ENCODE measurements around the gene CEP76.
"Not testable (repeated sequence)": the region's sequence is repeated elsewhere in the genome, so short reads cannot be mapped to it uniquely, and the experiment has no call there.

CEP76 gene

GRCh38 chr18:12643756-12644155, 58.8 kb downstream of the CEP76 start:
- not testable (repeated sequence) for DNase-seq (ENCODE audit: low spot score)

- no peak for DNase-seq (ENCODE audit: low spot score)
Measured at GRCh38 chr18:12640881-12641200, 61.7 kb downstream of the CEP76 start.

- peak; percentile 23 for DNase-seq (ENCODE audit: low spot score)
Measured at GRCh38 chr18:12639990-12640880, 62.3 kb downstream of the CEP76 start.

DNA sequence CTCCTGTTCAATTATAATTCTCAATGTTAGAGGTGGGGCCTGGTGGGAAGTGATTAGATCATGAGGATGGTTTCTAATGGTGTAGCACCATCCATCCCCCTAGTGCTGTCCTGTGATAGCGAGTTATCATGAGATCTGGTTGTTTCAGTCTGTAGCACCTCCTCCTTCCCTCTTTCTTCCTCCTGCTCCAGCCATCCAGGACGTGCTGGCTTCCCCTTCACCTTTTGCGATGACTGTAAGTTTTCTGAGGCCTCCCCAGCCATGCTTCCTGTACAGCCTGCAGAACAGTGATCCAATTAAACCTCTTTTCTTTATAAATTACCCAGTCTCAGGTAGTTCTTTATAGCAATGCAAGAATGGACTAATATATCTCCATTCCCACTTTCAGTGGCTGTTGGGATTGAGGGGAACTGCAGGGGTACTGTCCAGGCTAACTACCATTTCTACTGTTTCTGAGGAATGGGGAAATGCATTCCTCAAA, 63.8 kb downstream of the CEP76 start:
- DNase-seq (ENCODE audit: low spot score), result no peak

- no peak for DNase-seq (ENCODE audit: low spot score)
Measured at GRCh38 chr18:12637901-12638643, 64.5 kb downstream of the CEP76 start.

DNA sequence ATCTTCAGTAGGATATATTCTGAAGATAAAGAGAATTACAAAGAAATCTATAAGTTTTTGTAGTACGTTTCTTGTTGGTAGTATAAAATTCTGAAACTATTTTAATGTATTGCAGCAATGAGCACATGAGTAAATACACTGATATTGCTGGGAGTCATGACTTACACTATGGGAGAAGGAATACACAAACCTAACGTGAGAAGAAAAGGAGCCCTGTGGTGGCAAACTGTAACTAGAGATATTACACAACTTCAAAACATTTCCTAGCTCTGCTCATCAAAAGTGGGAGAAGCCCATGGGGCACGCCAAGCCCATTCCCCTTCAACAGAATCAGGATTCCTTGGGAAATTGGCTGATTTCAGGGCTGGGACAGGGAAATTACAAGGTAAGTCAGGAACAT, 65.1 kb downstream of the CEP76 start:
- no peak for DNase-seq (ENCODE audit: low spot score)

DNA sequence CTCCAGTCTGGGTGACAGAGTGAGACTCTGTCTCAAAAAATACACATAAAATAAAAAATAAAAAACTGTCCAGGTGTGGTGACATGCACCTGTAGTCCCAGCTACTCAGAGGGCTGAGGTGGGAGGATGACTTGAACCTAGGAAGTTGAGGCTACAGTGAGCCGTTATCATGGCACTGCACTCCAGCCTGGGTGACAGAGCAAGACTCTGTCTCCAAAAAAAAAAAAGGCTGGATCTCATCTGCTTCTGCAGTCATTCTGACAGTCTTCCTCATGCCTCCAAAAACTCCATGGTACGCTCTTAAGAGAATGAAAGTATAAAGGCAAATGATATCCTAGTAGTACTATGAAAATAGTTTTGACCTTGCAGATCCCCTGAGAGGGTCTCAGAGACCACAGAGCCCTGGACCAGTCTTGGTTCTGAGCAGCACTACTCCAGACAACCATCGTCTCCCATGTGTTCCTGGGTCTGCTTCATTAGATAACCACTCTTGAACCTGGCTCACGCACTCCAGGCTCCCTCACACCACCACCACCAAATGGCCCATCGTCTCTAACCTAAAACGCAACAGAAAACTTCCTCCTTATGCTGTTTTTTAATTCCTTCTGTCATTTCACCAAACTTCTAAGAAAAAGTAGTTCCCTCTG, 70.6 kb downstream of the CEP76 start:
- DNase-seq (ENCODE audit: low spot score), result no peak

DNA sequence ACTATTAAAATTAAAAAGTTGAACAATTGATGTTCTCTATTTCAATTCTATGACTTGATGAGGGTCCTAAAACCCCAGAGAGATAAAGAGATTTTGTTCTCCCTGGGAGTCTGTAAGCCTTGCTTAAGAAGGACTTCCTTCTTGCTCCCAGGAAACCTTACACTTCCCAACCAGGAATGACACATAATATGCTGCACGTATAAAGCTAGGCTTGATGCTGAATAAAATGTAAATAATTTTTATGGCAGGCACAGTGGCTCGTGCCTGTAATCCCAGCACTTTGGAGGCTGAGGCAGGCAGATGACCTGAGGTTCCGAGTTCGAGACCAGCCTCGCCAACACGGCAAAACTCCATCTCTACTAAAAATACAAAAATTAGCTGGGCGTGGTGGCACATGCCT, 72.4 kb downstream of the CEP76 start:
- no peak for DNase-seq (ENCODE audit: low spot score)

DNA sequence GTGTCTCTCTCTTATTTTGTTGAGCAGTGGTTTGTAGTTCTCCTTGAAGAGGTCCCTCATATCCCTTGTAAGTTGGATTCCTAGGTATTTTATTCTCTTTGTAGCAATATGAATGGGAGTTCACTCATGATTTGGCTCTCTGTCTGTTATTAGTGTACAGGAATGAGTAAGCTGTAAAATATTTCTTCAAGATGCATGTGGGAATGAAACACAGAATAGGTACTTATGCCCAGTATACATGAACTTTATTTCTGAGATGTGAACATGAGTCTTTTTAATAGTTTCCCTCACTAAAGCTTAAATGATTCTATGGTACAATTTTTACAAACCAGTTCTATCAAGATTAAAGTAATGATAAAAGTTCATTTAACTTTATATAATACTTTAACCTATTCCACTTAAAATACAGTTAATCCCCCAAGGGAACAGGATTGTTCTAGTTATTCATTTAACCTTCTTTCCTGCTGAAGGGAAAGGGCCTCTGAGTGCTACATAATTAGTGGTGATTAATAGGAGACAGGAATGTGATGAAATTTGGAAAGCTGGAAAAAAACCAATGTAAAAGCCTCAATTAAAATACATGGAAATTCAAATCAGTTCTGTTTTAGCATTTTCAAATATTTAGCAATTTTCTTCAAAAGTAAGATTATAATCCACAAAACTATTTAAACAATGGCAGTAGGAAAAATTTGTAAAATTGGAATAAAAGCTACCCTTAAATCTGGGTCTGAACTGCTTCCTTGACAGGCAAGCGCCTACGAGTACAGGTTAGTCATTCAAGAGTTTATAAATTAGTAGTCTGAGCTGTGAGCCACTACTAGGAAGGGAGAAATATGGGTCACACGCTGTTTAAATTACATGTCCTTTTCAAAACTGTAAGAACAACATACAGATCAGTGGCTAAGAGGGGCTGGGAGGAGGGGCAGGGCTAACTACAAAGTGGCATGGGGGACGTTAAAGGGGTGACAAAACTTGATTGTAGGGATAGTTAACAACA, 73.5 kb downstream of the CEP76 start:
- peak; percentile 55 for DNase-seq (ENCODE audit: low spot score)

DNA sequence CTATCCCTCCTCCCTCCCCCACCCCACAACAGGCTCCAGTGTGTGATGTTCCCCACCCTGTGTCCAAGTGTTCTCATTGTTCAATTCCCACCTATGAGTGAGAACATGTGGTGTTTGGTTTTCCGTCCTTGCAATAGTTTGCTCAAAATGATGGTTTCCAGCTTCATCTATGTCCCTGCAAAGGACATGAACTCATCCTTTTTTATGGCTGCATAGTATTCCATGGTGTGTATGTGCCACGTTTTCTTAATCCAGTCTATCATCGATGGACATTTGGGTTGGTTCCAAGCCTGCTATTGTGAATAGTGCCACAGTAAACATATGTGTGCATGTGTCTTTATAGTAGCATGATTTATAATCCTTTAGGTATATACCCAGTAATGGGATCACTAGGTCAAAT, 75.3 kb downstream of the CEP76 start:
- DNase-seq (ENCODE audit: low spot score), result not testable (repeated sequence)

- no peak for DNase-seq (ENCODE audit: low spot score)
Measured at GRCh38 chr18:12625241-12625640, 77.3 kb downstream of the CEP76 start.

Data from RKO (cell line).